ENCODE results near the gene PPL. TPM values are rescaled to one million over a fixed set of nuclear protein-coding genes. Genes with fewer than 3 reads are reported as not detected.

PPL gene
- total RNA-seq, 1 experiment from 2014 or later = 28.5 TPM

GRCh38 chr16:4913130-4913773 lies 23.7 kb downstream of the PPL start (continued):
- TF ChIP-seq ATF2 (CRISPR knock-in tag; IDR thresholded peaks at IDR 0.05; ENCODE audit: borderline replicate concordance, low read depth) = no peak

- ChIA-PET CTCF (interaction anchor here (0.9 kb wide), 1 partner anchor 46 kb away, joined by 3 read pairs; the partner anchor contains the start of gene SEC14L5), POLR2A (interaction anchor here (1.1 kb wide), 1 partner anchor 8 kb away, joined by 3 read pairs; no protein-coding TSS in a partner anchor)
- no peak for DNase-seq (ENCODE audit: low spot score)
- 0 out of 2 replicates have a peak, but pooled peaks cover 3% of the 10 kb centered on the region for H3K4me1 Mint-ChIP-seq
- no peaks in the 10 kb centered on the region for H3K27me3 Mint-ChIP-seq (ENCODE audit: low read depth)
- H3K36me3 Mint-ChIP-seq = no peaks in the 10 kb centered on the region
- no peak overlapping the region for H3K27ac Mint-ChIP-seq
- H3K9me3 Mint-ChIP-seq = no peaks in the 10 kb centered on the region
- ATAC-seq = no peak
- no peak overlapping the region for H3K4me3 Mint-ChIP-seq
- TF ChIP-seq STAT6 (CRISPR knock-in tag; conservative IDR thresholded peaks at IDR 0.05; ENCODE audit: low read depth) (no peak), NR2C2 (CRISPR knock-in tag; IDR thresholded peaks at IDR 0.05) (no peak), E2F1 (CRISPR knock-in tag; IDR thresholded peaks at IDR 0.05) (no peak), ZNF396 (CRISPR knock-in tag; IDR thresholded peaks at IDR 0.05; ENCODE audit: borderline replicate concordance) (no peak), FOXP1 (CRISPR knock-in tag; IDR thresholded peaks at IDR 0.05; ENCODE audit: borderline replicate concordance) (no peak), AR (CRISPR knock-in tag; IDR thresholded peaks at IDR 0.05) (no peak), ZBTB21 (CRISPR knock-in tag; IDR thresholded peaks at IDR 0.05; ENCODE audit: borderline replicate concordance) (no peak), USF2 (CRISPR knock-in tag; IDR thresholded peaks at IDR 0.05) (no peak), MAX (CRISPR knock-in tag; IDR thresholded peaks at IDR 0.05) (no peak), PREB (CRISPR knock-in tag; IDR thresholded peaks at IDR 0.05; ENCODE audit: borderline replicate concordance) (no peak), PRRX2 (CRISPR knock-in tag; IDR thresholded peaks at IDR 0.05) (no peak), ZNF416 (CRISPR knock-in tag; IDR thresholded peaks at IDR 0.05) (no peak), ARID4B (CRISPR knock-in tag; IDR thresholded peaks at IDR 0.05; ENCODE audit: borderline replicate concordance) (no peak), KAT7 (CRISPR knock-in tag; IDR thresholded peaks at IDR 0.05; ENCODE audit: borderline replicate concordance) (no peak), CREB1 (CRISPR knock-in tag; IDR thresholded peaks at IDR 0.05) (no peak), NFATC4 (CRISPR knock-in tag; IDR thresholded peaks at IDR 0.05) (no peak), ELF4 (CRISPR knock-in tag; IDR thresholded peaks at IDR 0.05; ENCODE audit: low read depth) (no peak)
These were observed 25.0 kb downstream of the PPL start for GRCh38 chr16:4911970-4912386.
